ENCODE measurements around the gene FBLIM1.

FBLIM1 gene

DNA sequence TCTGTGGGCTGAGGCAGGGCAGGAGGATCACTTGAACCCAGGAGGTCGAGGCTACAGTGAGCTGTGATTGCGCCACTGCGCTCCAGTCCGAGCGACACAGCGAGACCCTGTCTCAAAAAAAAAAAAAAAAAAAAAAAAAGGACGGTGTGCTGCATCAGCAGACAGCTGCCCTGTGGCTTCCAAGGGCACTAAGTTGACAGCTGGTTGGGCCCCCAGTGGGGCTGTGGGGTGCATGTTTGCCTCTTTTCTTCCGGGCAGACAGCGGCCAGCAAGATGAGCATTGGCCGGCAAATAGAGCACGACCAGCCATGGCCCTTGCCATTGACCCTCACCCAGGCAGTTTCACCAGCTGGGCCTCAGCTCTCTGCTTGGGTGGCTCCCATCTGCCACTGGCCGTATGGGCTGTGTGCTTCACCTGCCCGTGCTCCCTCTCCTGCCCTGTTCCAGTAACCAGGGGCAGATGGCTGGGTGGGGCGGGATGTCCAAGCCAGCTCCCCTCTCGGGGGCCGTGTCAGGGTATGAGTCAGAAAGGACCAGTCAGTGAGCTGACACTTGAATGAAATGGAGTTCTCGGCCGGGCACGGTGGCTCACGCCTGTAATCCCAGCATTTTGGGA, 34.9 kb upstream of the FBLIM1 start:
- H3K4me1 ChIP-seq (ENCODE audit: control insufficient read depth, insufficient read depth, low read length): peaks cover 12% of the 10 kb centered on the region
- no peak overlapping the region for H3K4me3 ChIP-seq (ENCODE audit: low read length in 2 of 2)
- H3K27me3 ChIP-seq (ENCODE audit: control insufficient read depth in 1 of 2, insufficient read depth in 2 of 2, low read length in 2 of 2): no peaks in the 10 kb centered on the region
- H3K9me3 ChIP-seq (ENCODE audit: control insufficient read depth in 2 of 2, low read length in 2 of 2): no peaks in the 10 kb centered on the region
- H3K9ac ChIP-seq (ENCODE audit: low read length in 2 of 2): no peak overlapping the region
- H3K27ac ChIP-seq (ENCODE audit: low read length): no peak overlapping the region
- H3K36me3 ChIP-seq (ENCODE audit: control insufficient read depth in 2 of 2, insufficient read depth in 2 of 2, low read length in 2 of 2): peaks cover 54 to 62% of the 10 kb centered on the region in 2 donors

DNA sequence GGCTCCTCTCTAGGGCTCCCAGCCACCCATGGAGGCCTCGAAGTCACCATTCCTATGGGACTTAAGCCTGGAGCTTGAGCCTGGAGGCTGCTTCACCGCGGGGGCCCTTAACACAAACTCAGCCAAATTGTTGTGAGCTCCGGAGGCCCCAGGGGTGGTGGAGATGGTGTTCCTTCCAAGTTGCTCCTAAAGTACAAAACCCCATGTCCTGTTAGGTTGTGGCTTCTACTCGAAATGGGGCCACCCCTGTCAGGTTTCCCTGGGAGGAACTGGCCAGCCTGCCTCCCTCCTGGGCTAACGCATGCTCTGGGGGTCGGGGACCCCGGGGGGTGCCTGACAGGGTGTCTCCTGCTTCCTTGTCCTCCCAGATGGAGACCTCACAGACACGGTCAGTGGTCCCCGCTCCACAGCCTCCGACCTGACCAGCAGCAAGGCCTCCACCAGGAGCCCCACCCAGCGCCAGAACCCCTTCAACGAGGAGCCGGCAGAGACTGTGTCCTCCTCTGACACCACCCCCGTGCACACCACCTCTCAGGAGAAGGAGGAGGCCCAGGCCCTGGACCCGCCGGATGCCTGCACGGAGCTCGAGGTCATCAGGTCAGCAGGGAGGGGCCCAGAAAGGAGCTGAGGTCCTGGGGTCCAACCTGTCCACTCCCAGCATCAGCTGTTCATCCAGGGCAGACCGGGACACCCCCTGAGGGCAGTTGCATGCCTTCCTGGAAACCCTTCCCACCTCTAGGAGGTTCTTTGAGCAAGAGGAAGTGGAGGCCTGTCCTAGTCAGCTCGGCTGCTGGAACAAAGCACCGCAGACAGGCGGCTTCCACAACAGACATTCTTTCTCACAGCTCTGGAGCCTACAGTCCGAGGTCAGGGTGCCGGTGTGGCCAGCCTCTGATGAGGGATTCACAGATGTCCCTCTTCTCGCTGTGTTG, 33.4 kb upstream of the FBLIM1 start:
- H3K27me3 ChIP-seq (ENCODE audit: control insufficient read depth in 1 of 2, insufficient read depth in 2 of 2, low read length in 2 of 2): no peaks in the 10 kb centered on the region
- H3K4me1 ChIP-seq (ENCODE audit: control insufficient read depth, insufficient read depth, low read length): peaks cover 10% of the 10 kb centered on the region
- H3K36me3 ChIP-seq (ENCODE audit: control insufficient read depth in 2 of 2, insufficient read depth in 2 of 2, low read length in 2 of 2): peaks cover 54 to 67% of the 10 kb centered on the region in 2 donors
- H3K4me3 ChIP-seq (ENCODE audit: low read length in 2 of 2): no peak overlapping the region
- no peak overlapping the region for H3K27ac ChIP-seq (ENCODE audit: low read length)
- no peaks in the 10 kb centered on the region for H3K9me3 ChIP-seq (ENCODE audit: control insufficient read depth in 2 of 2, low read length in 2 of 2)
- no peak overlapping the region for H3K9ac ChIP-seq (ENCODE audit: low read length in 2 of 2)

DNA sequence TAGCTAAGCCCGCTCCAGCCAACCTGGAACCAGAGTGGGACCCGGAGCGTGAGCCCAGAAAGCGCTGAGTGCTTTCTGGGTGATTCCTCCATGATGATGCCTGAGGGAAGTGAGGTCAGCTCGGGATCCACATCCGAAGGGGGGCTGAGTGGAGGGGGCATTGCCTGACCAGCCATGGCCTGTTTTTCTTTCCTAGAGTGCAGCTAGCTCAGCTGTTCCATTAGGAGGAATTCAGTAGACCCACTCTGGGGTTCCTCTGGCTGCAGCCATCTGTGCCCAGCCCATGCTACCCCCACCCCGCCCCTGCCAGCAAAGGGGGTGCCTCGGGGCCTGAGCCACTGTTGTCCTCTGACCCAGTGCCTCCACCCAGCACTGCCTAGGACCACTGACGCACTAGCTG, 32.1 kb upstream of the FBLIM1 start:
- Histone ChIP-seq H3K9ac (ENCODE audit: low read length in 2 of 2) (no peak overlapping the region), H3K27ac (ENCODE audit: low read length) (no peak overlapping the region)

GRCh38 chr1:15727021-15727420, 31.6 kb upstream of the FBLIM1 start:
- H3K9me3 ChIP-seq (ENCODE audit: control insufficient read depth in 2 of 2, low read length in 2 of 2): no peaks in the 10 kb centered on the region
- no peak overlapping the region for H3K4me3 ChIP-seq (ENCODE audit: low read length in 2 of 2)
- H3K4me1 ChIP-seq (ENCODE audit: control insufficient read depth, insufficient read depth, low read length): peaks cover 6% of the 10 kb centered on the region
- no peak overlapping the region for H3K9ac ChIP-seq (ENCODE audit: low read length in 2 of 2)
- H3K27me3 ChIP-seq (ENCODE audit: control insufficient read depth in 1 of 2, insufficient read depth in 2 of 2, low read length in 2 of 2): no peaks in the 10 kb centered on the region
- H3K27ac ChIP-seq (ENCODE audit: low read length): no peak overlapping the region
- H3K36me3 ChIP-seq (ENCODE audit: control insufficient read depth in 2 of 2, insufficient read depth in 2 of 2, low read length in 2 of 2): peaks cover 62 to 68% of the 10 kb centered on the region in 2 donors

More for the DNA sequence above, 32.1 kb upstream of the FBLIM1 start:
- no peaks in the 10 kb centered on the region for H3K27me3 ChIP-seq (ENCODE audit: control insufficient read depth in 1 of 2, insufficient read depth in 2 of 2, low read length in 2 of 2)
- H3K36me3 ChIP-seq (ENCODE audit: control insufficient read depth in 2 of 2, insufficient read depth in 2 of 2, low read length in 2 of 2): peaks cover 58 to 71% of the 10 kb centered on the region in 2 donors
- H3K4me3 ChIP-seq (ENCODE audit: low read length in 2 of 2): no peak overlapping the region
- H3K4me1 ChIP-seq (ENCODE audit: control insufficient read depth, insufficient read depth, low read length): peaks cover 8% of the 10 kb centered on the region
- H3K9me3 ChIP-seq (ENCODE audit: control insufficient read depth in 2 of 2, low read length in 2 of 2): no peaks in the 10 kb centered on the region

DNA sequence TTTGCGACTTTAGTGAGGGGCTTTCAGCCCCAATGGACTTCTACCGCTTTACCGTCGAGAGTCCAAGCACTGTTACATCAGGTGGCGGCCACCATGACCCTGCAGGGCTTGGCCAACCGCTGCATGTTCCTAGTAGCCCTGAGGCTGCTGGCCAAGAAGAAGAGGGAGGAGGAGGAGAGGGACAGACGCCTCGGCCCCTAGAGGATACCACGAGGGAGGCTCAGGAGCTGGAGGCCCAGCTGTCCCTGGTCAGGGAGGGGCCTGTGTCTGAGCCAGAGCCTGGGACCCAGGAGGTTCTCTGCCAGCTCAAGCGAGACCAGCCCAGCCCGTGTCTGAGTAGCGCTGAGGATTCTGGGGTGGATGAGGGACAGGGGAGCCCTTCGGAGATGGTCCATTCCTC, 31.2 kb upstream of the FBLIM1 start:
- no peaks in the 10 kb centered on the region for H3K27me3 ChIP-seq (ENCODE audit: control insufficient read depth in 1 of 2, insufficient read depth in 2 of 2, low read length in 2 of 2)
- H3K9ac ChIP-seq (ENCODE audit: low read length in 2 of 2): no peak overlapping the region
- H3K36me3 ChIP-seq (ENCODE audit: control insufficient read depth in 2 of 2, insufficient read depth in 2 of 2, low read length in 2 of 2): peaks cover 62 to 69% of the 10 kb centered on the region in 2 donors
- H3K27ac ChIP-seq (ENCODE audit: low read length): no peak overlapping the region
- H3K9me3 ChIP-seq (ENCODE audit: control insufficient read depth in 2 of 2, low read length in 2 of 2): no peaks in the 10 kb centered on the region
- no peak overlapping the region for H3K4me3 ChIP-seq (ENCODE audit: low read length in 2 of 2)
- H3K4me1 ChIP-seq (ENCODE audit: control insufficient read depth, insufficient read depth, low read length): peaks cover 5% of the 10 kb centered on the region

GRCh38 chr1:15727866-15728534, 30.6 kb upstream of the FBLIM1 start:
- H3K9ac ChIP-seq (ENCODE audit: low read length in 2 of 2): no peak overlapping the region
- peaks cover 63 to 70% of the 10 kb centered on the region in 2 donors for H3K36me3 ChIP-seq (ENCODE audit: control insufficient read depth in 2 of 2, insufficient read depth in 2 of 2, low read length in 2 of 2)
- H3K27ac ChIP-seq (ENCODE audit: low read length): no peak overlapping the region
- H3K27me3 ChIP-seq (ENCODE audit: control insufficient read depth in 1 of 2, insufficient read depth in 2 of 2, low read length in 2 of 2): no peaks in the 10 kb centered on the region
- peaks cover 2% of the 10 kb centered on the region for H3K4me1 ChIP-seq (ENCODE audit: control insufficient read depth, insufficient read depth, low read length)
- no peak overlapping the region for H3K4me3 ChIP-seq (ENCODE audit: low read length in 2 of 2)
- no peaks in the 10 kb centered on the region for H3K9me3 ChIP-seq (ENCODE audit: control insufficient read depth in 2 of 2, low read length in 2 of 2)

GRCh38 chr1:15728937-15729657, 29.5 kb upstream of the FBLIM1 start:
- H3K27me3 ChIP-seq (ENCODE audit: control insufficient read depth in 1 of 2, insufficient read depth in 2 of 2, low read length in 2 of 2): no peaks in the 10 kb centered on the region
- H3K9ac ChIP-seq (ENCODE audit: low read length in 2 of 2): no peak overlapping the region
- H3K36me3 ChIP-seq (ENCODE audit: control insufficient read depth in 2 of 2, insufficient read depth in 2 of 2, low read length in 2 of 2): peaks cover 68 to 75% of the 10 kb centered on the region in 2 donors
- no peak overlapping the region for H3K27ac ChIP-seq (ENCODE audit: low read length)
- H3K9me3 ChIP-seq (ENCODE audit: control insufficient read depth in 2 of 2, low read length in 2 of 2): no peaks in the 10 kb centered on the region
- H3K4me3 ChIP-seq (ENCODE audit: low read length in 2 of 2): no peak overlapping the region
- peaks cover 2% of the 10 kb centered on the region for H3K4me1 ChIP-seq (ENCODE audit: control insufficient read depth, insufficient read depth, low read length)

- H3K9me3 ChIP-seq (ENCODE audit: control insufficient read depth in 2 of 2, low read length in 2 of 2): no peaks in the 10 kb centered on the region
- H3K27me3 ChIP-seq (ENCODE audit: control insufficient read depth in 1 of 2, insufficient read depth in 2 of 2, low read length in 2 of 2): no peaks in the 10 kb centered on the region
- no peak overlapping the region for H3K27ac ChIP-seq (ENCODE audit: low read length)
- H3K4me1 ChIP-seq (ENCODE audit: control insufficient read depth, insufficient read depth, low read length): peaks cover 2% of the 10 kb centered on the region
- no peak overlapping the region for H3K9ac ChIP-seq (ENCODE audit: low read length in 2 of 2)
- H3K36me3 ChIP-seq (ENCODE audit: control insufficient read depth in 2 of 2, insufficient read depth in 2 of 2, low read length in 2 of 2): peaks cover 73 to 74% of the 10 kb centered on the region in 2 donors
- no peak overlapping the region for H3K4me3 ChIP-seq (ENCODE audit: low read length in 2 of 2)
Observed at GRCh38 chr1:15730423-15730822, 28.2 kb upstream of the FBLIM1 start.

DNA sequence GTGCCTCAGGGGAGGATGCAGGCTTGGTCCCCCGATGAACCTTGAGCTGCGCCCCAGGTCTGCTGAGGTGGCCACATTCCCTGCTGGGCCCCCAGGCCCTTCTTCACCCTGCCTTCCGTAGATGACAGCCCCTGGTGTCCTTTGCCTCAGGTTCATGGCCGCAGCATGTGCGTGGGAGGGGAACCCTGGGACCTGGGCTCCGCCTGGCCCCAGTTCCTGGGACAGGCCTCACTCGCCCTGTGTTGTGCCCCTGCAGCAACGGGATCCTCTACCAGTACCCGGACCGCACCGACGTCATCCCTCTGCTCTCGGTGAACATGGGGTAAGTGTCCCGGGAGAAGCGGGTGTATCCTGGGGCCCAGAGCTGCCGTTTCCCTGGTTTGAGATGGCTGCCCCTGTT, 27.7 kb upstream of the FBLIM1 start:
- Histone ChIP-seq H3K27me3 (ENCODE audit: control insufficient read depth in 1 of 2, insufficient read depth in 2 of 2, low read length in 2 of 2) (no peaks in the 10 kb centered on the region), H3K9me3 (ENCODE audit: control insufficient read depth in 2 of 2, low read length in 2 of 2) (no peaks in the 10 kb centered on the region), H3K27ac (ENCODE audit: low read length) (no peak overlapping the region), H3K4me3 (ENCODE audit: low read length in 2 of 2) (no peak overlapping the region), H3K4me1 (ENCODE audit: control insufficient read depth, insufficient read depth, low read length) (peaks cover 7% of the 10 kb centered on the region), H3K9ac (ENCODE audit: low read length in 2 of 2) (no peak overlapping the region), H3K36me3 (ENCODE audit: control insufficient read depth in 2 of 2, insufficient read depth in 2 of 2, low read length in 2 of 2) (peaks cover 67 to 69% of the 10 kb centered on the region in 2 donors)

Data from stomach smooth muscle (tissue), 2 donors.